ENCODE data around the gene PLS3.

Gene PLS3

DNA sequence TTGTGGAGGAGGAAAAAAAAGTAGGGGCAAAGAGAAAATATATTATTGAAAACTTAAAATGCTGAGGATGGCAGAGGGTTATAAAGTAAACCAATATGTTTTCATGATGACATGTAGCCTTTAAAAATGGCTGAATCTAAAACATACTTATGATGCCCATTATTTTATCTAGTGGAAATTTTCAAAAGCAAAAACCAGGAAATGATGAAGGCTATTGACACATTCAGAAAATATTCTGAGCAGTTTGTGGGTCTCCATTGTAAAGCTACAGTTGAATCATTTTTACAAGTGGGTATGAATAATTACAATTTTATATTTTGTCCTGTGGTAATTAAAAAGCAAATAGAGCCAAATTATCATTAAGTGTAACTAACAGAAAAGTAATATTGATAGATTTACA is 10.7 kb downstream of the PLS3 start:
- DNase-seq (ENCODE audit: low read depth, low spot score): no peak

DNA sequence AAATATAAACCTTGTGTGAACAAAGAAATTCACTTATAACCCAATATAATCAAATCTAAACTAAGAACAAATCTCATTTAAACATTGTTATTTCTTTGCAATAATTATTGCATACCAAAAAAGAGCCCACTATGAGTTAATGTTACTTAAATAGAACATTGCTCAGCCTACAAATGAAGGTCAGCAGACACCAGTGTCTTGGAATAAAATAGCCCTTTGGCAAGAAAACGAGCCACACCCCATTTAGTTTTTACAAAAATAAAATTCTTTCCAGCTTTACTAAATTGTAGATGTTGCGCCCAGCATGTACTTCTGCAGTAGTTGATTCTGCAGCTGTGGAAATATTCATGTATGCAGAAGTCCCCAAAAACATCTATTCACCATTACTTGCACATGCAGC is 12.2 kb downstream of the PLS3 start:
- no peak for DNase-seq (ENCODE audit: low read depth, low spot score)

DNA sequence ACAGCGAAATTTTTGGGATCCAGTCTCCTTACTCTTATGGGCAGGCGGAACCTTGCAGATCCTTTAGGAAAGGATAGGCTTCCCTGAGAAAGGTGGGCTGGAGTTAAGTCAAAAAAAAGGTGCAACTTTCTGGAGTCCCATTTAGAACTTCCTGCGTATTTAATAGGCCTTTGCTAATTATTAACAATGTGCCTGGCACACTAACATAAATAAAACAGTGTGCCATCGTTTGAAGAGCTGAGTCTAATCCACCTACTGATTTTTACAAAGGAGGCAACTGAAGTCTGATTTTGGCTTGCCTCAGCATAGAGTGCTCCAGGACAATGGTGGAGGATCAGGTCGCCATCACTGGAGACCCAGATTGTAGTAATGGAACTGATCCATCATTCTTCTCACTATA is 15.7 kb downstream of the PLS3 start:
- no peak for DNase-seq (ENCODE audit: low read depth, low spot score)

DNA sequence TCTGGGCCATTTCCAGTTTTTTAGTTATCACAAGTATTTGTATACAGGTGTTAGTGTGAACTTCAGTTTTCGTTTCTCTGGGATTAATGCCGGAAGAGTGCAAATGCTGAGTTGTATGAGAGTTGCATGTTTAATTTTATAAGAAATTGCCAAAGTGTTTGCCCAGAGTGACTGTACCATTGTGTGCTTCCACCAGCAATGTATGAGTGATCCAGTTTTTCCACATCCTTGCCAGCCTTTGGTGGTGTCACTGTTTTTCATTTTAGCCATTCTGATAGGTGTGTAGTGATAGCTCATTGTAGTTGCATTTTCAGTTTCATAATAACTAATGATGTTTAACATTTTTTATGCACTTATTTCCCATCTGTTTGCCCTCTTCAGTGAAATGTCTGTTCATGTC is 18.4 kb downstream of the PLS3 start:
- DNase-seq (ENCODE audit: low read depth, low spot score): no peak

DNA sequence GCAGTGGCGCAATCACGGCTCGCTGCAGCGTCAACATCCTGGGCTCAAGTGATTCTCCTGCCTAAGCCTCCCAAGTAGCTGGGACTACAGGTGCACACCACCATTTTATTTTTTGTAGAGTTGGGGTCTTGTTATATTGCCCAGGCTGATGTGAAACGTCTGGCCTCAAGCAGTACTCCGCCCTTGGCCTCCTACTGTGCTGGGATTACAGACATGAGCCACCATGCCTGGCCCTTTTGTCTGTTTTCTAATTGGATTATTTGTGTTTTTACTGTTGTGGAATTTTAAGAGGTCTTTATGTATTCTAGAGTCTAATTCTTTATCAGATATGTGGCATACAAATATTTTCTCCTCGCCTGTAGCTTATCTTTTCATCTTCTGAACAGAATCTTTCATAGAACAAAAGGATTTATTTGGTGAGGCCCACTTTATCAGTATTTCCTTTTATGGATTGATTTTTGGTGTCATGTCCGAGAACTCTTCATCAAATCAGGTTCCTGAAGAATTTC is 18.9 kb downstream of the PLS3 start:
- no peak for DNase-seq (ENCODE audit: low read depth, low spot score)

DNA sequence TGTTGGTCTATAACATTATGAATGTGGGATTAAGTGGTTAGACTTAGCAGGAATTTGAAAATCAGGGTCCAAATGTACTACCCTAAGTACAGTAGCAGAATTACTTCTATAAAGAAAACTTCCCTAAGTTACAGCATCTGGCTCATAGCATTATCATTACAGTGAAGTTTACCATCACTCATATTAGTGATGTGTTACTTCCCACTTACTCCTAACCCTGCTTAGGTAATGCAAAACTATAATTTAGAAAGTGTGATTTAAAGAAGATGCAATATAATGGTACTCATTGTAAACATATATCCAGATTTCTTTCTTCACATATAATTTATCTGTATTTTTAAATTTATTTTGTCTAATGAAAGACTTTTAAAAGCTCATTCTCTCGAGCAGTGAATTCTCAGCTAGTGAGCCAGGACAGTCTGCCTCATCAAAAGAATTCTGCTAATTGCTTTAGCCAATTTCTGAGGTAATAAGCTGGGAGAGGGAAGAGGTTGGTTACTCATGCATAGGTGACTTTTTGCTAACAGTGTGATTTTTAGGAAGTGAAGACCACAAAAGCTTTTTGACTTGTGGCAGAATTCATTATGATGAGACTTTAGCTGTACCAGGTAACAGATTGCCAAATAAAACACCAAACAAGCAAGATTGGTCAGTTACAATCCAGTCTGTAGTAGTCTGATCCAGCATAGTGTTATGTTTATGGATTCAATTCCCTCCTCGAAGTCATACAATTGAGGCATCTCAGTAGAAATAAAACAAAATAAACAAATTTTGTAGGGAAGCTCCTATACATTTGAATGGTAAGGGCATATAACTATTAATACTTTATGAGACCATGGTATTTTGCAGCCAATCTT is 21.0 kb downstream of the PLS3 start:
- DNase-seq (ENCODE audit: low read depth, low spot score): no peak

DNA sequence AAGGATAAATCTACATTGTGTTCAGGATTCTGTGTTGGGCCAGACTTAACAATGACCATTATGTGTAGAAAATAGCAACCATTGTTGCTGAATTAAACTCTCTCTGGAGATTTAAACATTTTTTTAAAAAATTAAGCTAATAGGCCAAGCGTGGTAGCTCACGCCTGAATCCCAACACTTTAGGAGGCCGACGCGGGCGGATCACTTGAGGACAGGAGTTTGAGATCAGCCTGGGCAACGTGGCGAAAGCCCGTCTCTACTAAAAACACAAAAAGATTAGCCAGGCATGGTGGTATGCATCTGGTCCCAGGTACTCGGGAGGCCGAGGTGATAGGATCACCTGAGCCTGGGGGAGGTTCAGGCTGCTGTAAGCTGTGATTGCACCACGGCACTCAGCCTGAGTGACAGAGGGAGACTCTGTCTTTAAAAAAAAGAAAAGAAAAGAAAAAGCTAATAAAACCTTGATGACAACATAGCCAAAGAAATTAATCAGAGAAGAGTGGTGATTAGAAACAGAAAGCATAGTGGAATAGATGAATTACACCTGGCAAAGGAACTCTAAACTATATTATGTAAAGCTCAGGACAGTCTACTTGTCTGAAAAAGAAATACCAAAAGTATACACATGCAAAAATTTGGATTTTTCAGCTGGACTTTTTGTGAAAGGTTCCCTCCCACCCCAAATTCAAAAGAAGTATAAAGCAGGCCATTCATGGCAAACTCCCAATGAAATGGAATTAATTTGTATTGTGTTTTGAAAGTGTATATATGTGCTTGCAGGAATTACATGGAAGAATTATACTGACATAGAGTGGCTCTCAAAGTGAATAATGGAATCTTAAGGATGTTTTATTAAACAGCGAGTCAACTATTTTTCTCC is 21.9 kb downstream of the PLS3 start:
- no peak for DNase-seq (ENCODE audit: low read depth, low spot score)

DNA sequence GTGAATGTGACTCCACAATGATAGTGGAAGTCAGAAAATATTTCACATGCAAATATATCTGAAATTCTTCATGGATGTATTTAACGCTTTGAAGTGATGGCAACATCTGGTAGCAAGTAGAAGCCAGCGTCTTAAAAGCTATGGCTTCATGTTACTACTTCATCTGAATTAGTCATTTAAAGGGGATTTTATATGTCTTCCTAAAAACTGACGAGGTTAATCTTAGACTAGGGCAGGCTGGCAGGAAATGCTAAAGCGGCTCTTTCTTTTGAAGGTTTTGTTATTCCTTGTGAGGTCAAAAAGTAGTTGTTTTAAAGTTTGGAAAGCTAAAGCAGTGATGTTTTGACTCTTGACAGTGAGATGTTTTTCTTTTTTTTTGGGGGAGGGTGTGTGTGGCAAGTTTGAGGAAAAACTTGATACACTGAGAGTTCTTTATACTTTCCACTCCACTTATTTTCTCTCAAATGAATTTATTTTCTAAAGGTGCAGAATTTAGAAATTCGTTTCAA is 22.6 kb downstream of the PLS3 start:
- no peak for DNase-seq (ENCODE audit: low read depth, low spot score)

DNA sequence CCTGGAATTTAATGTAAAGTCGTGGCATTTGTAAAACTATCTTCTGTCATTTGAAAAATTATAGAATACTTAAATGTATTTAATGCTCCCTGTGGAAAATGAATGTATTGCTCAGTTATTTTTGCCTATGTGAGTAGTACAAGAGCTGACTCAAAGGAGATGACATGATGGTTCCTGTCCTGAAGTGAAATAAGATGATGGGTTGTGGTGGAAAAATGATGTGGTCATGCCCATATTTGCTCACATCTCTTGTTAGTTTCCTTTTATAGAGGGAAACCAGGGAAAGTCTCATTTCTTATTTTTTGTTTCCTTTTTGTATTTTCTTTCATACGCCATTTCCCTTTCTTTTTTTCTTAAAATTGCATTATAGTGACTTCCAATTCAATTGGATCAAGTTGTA is 23.7 kb downstream of the PLS3 start:
- no peak for DNase-seq (ENCODE audit: low read depth, low spot score)

DNA sequence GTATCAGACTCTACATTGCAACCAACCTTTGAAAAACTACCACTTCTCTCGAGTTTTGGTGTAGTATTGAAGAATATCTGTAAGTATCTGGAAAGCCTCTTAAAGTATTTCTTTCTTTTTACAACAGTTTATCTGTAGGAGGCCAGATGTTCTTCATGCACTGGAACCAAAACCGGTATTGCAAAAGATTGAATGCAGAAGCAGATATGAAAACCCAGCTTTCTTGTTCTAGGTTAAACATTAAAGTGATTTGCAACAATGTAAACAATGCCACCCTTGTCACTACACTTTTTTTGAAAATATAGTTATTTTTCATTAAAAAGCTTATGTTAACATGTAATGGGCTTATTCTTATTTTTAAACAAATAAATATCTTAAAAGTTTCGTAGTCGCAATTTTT is 27.2 kb downstream of the PLS3 start:
- no peak for DNase-seq (ENCODE audit: low read depth, low spot score)

DNA sequence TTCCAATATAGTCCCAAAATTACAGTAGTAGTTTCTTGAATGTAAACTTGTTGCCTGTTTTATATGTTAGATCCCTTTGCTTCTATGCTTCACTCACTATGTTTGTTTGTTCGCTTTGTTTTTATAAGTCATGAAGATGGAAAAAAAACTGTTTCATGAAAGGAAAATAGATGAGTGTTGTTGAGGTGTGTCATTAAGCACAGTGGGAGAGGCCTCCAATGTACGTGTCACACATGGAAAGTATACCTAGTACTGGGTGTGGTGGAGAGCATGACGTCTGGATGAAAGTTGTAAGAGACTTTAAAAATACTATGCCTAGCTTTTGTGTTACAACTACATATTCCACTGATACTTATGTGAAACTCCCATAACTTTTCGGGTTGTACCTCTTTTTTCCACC is 28.4 kb downstream of the PLS3 start:
- DNase-seq (ENCODE audit: low read depth, low spot score): no peak

DNA sequence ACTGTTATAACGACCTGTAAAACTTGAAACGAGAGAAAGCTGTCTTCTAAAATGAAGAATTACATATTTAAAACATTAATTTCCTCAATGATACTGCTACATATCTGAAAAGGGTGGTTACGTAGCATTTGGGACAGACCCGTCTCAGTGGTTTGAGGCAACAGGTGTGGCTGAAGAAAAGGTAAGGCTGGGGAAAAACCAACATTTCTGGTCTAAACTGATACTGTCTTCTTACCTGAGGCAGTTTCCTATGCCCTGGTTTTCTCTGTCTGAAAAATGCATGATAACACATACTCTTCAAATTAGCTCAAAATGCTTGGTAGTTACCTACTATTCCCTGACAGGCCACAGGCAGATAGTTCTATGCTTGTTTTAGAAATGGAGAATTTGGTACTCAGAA is 30.4 kb downstream of the PLS3 start:
- DNase-seq (ENCODE audit: low read depth, low spot score): no peak

DNA sequence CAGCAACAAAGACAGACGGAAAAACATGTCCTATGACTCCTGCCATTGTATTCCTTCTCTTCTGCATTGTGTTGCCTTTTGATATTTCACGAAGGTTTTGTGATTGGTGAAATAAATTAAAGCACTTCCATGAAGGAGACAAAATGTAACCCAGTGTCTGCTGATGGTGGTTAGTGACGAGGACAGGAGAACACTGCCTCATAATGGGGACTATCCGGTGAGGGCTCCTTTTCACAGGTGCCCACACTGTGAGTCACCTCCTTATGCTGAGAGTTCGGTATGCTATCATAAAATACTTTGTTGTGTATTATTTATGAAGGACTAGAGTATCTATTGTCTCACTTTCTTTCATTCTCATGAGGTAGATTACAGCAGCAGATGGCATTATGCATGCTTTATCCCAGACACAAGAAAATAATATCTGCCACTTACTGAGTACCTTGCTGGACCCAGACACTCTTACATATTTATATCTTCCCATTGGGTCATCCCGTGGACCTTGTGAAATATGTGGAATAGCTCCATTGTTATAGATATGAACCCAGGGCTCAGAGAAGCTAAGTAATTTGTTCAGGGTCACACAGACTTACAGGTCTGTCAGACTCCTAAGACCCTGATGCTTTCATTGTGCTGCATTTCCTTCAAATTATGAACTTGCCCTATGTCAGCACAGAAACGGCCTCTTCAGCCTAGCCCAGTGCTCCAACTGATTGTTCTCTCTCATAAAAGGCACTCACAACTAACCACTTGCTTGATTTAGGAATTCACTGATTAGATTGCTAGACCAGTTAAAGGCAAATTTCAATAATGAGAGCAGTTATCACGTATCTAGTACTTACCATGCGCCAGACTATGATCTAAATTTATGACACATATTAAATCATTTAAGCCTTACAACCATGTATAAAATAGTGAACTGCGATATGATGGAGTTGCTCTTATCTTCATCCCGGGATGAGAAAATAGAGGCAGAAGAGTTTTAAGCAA is 31.2 kb downstream of the PLS3 start:
- no peak for DNase-seq (ENCODE audit: low read depth, low spot score)

DNA sequence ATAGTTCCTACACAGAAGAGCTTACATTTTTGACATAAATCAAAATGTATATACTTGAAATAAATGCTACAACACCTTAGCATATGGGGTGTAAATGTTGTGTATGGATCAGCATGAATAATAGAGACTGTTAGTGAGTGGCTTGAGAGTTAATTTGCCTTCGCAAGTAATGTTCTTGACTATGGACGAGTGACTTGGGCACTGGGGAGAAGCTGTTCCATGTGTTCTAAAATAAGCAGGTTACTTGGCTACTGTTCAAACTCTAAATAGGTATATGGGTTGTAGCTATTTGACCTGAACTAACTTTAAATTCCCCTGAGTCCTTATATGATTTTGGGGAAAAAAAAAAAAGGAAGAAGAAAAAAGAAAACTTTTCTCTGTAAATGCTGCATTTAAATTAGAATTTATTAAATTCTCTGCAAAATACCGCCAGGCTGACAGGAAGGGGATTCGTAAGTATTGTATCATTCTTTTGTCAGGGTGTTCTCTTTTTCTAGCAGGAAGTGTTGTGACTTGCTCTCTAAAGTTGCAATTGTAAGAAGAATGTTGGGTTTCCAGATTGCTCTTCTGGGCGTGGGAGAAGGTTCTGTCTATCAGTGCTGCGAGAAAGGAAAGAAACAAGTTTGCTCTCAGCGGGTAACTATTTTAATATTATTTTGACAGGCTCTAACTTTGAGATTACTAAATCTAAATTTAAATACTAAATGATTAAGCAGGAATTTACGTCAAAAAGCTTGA is 32.2 kb downstream of the PLS3 start:
- DNase-seq (ENCODE audit: low read depth, low spot score): no peak

DNA sequence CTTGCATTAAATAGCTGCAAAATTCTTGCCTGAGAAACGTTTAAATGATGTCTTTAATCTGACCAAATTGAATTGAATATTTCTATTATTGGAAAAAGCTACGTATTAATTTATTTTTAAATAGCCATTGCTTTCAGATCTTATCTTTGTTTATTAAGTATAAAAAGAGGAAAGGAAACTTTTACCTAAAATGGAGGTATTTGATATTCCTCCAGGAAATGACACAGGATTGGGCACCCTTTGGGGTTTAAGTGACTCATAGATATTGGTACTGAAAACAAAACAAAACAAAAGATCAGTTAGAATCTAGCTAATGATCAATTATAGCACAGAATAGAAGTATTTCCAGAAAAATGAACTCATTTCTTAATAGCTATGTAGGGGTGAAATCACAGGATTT is 34.1 kb downstream of the PLS3 start:
- no peak for DNase-seq (ENCODE audit: low read depth, low spot score)

DNA sequence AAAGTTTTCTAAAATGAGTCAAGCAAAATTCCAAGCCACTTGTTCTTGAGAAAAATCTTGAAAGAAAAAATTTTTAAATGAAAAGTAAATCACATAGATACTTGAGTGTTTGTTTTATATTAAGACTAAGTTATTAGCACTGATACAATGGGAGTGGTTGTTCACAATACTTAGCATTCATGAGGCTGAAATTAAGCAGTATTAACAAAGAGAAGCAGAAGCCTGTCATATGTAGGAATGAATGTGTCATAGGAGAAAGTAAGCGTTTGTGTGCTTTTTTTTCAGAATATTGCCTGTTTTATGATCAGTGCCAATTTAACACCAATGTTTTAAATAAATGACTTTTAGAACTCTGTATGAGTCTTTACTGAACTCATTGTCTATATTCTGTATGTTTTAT is 37.6 kb downstream of the PLS3 start:
- no peak for DNase-seq (ENCODE audit: low read depth, low spot score)

DNA sequence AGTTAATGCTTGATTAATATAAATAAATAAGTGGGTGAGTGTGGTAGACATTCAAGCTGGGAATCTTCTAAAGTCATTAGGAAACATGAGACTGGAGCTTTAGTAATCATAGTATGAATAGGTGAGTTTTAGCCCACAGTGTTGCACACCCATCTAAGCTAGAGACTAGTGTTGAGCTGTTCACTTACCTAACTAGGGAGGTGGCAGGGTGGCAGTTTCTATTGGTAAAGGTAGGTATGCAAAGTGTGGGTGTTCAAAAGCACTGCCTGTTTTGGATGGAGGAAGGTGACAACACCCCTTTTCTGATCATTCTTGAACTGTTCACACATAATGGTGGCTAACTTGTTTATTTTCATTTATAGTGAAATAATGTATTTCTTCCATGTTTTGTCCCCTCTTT is 41.3 kb downstream of the PLS3 start:
- DNase-seq (ENCODE audit: low read depth, low spot score): no peak

DNA sequence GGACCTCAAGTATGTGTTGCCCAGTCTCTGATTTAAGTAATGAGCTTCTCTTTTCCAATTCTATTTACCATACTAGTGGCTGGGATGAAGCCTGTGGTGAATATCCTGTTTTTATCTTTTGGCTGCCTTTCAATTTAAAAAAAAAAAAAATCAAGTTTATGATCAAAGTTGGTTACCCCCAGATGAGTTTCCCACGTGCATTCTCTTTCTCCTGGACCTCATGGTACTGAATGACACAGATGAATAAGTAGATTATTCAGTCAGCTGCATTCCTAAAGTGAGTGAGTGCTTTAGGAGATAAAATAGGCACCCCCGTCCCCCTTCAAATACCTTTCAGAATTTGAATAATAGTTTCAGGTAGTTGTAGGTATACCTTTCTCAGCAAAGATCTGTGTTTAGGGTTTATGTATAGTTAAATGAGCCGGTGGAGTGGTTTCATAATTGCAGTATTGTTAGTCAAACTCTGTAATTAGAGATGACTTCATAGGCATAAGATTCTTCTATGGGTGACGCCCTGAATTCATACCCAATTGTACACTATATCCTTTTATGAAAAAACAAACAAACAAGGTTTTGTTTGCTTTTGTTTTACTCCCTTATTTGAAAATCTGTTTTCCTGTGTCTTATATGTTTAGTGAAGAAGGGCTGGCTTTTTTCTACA is 41.9 kb downstream of the PLS3 start:
- no peak for DNase-seq (ENCODE audit: low read depth, low spot score)

DNA sequence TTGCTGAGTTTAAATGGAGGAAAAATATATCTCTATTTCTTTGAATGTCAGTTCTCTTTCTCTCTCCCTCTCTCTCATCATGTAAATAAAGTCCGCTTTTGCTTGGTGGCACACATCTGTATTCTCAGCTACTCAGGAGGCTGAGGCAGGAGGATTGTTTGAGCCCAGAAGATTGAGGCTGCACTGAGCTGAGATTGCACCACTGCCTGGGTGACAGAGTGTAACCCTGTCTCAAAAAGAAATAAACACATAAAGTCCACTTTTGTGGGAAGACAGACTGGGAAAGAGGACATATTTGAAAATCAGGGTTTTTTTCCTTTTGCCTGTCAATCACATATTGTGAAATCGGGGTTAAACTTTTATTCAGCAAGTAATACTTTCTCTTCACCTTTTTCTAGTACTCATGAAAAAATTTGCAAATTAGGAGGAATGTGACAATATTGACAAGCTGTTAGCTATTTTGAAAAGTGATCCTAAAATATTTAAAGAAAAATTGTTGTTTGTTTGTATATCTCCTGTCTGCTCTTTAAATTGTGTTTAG is 42.6 kb downstream of the PLS3 start:
- no peak for DNase-seq (ENCODE audit: low read depth, low spot score)

DNA sequence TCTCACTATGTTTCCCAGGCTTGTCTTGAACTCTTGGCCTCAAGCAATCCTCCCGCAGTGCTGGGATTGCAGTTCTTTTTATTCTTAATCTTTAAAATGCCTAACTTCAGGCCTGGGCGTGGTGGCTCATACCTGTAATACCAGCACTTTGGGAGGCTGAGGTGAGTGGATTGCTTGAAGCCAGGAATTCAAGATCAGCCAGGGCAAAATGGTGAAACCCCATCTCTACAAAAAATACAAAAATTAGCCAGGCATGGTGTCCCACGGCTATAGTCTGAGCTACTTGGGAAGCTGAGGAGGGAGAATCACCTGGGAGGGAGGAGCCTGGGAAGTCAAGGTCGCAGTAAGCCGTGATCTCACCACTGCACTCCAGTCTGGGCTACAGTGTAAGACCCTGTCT is 45.9 kb downstream of the PLS3 start:
- no peak for DNase-seq (ENCODE audit: low read depth, low spot score)
